HG03378 (cell line): Measurements from ENCODE around the gene SAMD14.

Source experiments
- ATAC-seq: cut with Tn5 transposase; IDR thresholded peaks from one replicate; pipeline ENCODE4 v1.9.1; 2021; ENCODE audit warnings: mild to moderate bottlenecking, moderate library complexity; ENCODE audit not compliant: unreplicated experiment

SAMD14 gene

GRCh38 chr17:50133769-50134099, 3.8 kb upstream of the SAMD14 start:
- no peak for ATAC-seq

GRCh38 chr17:50133028-50133768, 3.2 kb upstream of the SAMD14 start:
- no peak for ATAC-seq

- ATAC-seq = no peak
Observed at GRCh38 chr17:50132104-50132794, 2.3 kb upstream of the SAMD14 start.

GRCh38 chr17:50130559-50131305, 772 bp upstream of the SAMD14 start:
- no peak for ATAC-seq

- no peak for ATAC-seq
Observed at GRCh38 chr17:50129353-50129727, 620 bp downstream of the SAMD14 start.

- ATAC-seq = no peak
Observed at GRCh38 chr17:50128441-50129352, 1.3 kb downstream of the SAMD14 start.

- no peak for ATAC-seq
Observed at GRCh38 chr17:50127697-50128361, 2.1 kb downstream of the SAMD14 start.

- ATAC-seq = no peak
Observed at GRCh38 chr17:50125420-50125997, 4.5 kb downstream of the SAMD14 start.

- no peak for ATAC-seq
Observed at GRCh38 chr17:50123649-50124349, 6.2 kb downstream of the SAMD14 start.

GRCh38 chr17:50122945-50123344, 7.0 kb downstream of the SAMD14 start:
- ATAC-seq = no peak

- no peak for ATAC-seq
Observed at GRCh38 chr17:50120475-50121253, 9.3 kb downstream of the SAMD14 start.

GRCh38 chr17:50118828-50119218, 11.1 kb downstream of the SAMD14 start:
- ATAC-seq = no peak

GRCh38 chr17:50118076-50118827, 11.7 kb downstream of the SAMD14 start:
- ATAC-seq = no peak

GRCh38 chr17:50117202-50118051, 12.5 kb downstream of the SAMD14 start:
- ATAC-seq = no peak

- ATAC-seq = no peak
Observed at GRCh38 chr17:50115756-50116155, 14.2 kb downstream of the SAMD14 start.

GRCh38 chr17:50114849-50115357, 15.1 kb downstream of the SAMD14 start:
- no peak for ATAC-seq

- no peak for ATAC-seq
Observed at GRCh38 chr17:50114401-50114800, 15.6 kb downstream of the SAMD14 start.
